CD4-positive, alpha-beta T cell treated with Interferon alpha-2 for 1 hour (primary cell): ENCODE measurements around the gene AKNA.

Experiments used
- DNase-seq, 2 donors: peaks; one replicate each; pipeline ENCODE4 v3.0.0-alpha.2; 2020 to 2022

The AKNA gene

GRCh38 chr9:114374936-114375335 lies 12.8 kb downstream of the AKNA start:
- no peak for DNase-seq

GRCh38 chr9:114373960-114374730 lies 13.6 kb downstream of the AKNA start:
- no peak for DNase-seq

- peak; percentile 89 to 90 for DNase-seq
Measured at GRCh38 chr9:114372921-114373448, 14.8 kb downstream of the AKNA start.

- DNase-seq, result peak; percentile 44 to 71
Measured at GRCh38 chr9:114371973-114372917, 15.5 kb downstream of the AKNA start.

- no peak for DNase-seq
Measured at GRCh38 chr9:114371343-114371944, 16.3 kb downstream of the AKNA start.

GRCh38 chr9:114370968-114371320 lies 16.8 kb downstream of the AKNA start:
- no peak for DNase-seq

DNA sequence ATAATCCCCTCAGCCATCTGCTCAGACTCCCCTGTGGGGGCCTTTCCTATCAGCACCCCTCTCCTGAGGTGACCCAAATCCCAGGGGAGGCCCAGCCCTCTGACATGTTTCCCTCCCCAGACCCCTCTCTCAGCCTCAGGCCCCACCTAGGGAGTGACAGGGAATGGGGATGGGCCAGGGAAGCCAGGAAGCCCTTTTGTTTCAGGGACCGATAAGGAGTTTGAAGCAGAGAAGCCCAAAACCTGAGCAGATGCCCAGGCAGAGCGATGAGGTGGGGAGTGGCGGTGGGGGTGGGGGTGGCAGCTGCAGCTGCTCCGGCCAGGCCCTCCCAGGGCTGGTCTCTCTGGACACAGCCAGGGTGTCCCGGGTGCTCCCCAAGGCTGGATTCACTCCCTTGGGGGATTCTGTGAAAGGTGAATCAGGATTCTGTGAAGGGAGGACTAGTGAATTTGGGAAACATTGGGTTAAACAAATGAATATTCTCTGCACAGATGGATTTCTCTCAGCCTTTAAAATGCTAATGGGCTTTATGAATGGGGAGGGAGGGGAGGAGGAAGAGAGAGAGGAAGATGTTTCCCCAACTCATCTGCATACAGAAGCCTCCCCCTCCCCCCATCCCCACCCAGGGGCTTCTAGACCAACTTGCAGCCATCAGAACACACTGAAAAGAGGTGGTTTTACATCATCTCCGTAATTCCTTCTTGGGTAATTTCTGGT lies 17.4 kb downstream of the AKNA start:
- DNase-seq, result no peak

- DNase-seq, result peak in 1 of 2 donors; percentile 51
Measured at GRCh38 chr9:114369216-114370130, 18.3 kb downstream of the AKNA start.

DNA sequence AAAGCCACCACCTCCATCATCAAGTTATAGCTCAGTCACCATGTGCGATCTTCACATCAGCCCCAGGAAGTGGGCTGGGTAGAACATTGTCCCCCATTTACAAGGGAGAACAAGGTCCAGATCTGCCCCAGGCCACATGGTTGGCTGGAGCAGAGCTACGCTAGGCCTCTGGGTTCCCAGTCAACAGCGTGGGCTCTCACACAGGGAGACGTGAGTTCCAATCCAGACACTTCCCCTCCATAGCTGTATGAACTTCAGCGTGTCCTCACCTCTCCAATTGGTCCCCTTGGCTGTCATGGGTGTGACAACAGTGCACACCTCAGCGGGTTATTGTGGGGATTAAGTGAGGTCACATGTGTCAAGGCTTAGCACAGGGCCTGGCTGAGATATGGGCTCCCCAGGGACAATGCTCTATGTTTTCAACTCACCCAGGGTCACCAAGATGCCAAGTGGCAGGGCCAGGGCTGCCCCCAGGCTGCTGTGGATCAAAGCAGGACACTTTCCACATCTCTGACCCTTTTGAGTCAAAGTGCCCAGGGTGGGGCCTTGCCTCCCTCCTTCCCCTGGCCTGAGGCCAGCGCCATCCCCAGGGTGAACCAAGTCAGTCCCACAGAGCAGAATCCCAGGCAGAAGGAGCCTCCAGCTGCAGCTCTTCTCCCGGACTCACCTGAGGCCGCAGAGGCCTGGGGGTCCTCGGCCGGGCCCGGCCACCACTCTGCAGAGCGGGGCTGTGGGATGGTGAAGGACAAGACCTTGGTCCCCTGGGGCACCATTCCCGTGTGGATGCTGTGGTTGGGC lies 19.8 kb downstream of the AKNA start:
- DNase-seq, result no peak

DNA sequence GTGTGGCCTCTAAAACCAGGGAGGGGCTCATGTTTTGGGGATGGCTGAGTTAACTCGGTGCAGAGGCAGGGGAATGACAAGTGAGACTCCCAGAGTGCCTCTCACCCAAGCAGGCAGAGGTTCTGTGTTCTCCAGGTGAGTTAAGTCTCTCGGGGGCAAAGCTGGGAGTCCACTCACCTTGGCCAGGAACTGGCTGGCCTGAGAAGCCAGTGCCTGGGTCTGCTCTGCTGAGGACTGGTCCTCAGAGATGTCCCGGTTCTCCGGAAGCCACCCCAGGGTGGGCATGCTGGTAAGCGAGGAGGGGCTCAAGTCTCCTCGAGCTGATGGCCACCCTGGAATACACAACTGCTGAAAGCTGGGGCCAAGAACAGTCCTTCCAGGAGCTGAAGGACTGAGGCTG lies 20.4 kb downstream of the AKNA start:
- no peak for DNase-seq

DNA sequence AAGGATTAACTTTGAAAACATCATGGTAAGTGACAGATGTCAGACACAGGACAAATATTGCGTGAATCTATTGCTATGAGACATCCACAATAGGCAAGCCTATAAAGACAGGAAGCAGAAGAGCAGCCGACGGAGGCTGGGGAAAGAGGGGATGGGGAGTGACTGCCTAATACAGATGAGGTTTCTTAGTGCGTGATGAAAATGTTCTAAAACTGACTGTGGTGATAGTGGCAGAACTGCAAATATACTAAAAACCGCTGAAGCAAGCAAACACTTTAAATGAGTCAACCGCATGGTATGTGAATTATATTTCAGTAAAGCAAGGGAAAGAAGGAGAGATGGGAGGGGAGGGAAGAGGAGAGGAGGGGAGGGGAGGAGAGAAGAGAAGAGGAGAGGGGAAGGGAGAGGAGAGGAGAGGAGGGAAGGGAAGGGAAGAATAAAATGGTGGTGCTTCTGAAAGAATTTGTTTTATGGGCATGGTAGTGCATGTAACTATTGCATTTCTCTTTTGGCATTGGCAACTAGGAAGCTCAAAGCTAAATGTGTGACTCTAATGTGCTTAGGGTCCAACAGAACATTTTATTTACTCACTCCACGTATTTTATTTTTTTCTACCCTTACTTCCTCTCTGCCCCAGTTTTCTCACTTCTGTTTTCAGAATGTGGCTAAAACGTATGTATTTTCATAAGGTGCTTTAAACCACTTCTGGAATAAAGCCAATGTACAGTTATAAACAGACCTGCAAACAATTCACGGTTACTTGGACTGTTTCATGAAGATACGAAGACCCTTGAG lies 21.3 kb downstream of the AKNA start:
- DNase-seq, result peak; percentile 46 to 57

- DNase-seq, result no peak
Measured at GRCh38 chr9:114365194-114365593, 22.6 kb downstream of the AKNA start.

DNA sequence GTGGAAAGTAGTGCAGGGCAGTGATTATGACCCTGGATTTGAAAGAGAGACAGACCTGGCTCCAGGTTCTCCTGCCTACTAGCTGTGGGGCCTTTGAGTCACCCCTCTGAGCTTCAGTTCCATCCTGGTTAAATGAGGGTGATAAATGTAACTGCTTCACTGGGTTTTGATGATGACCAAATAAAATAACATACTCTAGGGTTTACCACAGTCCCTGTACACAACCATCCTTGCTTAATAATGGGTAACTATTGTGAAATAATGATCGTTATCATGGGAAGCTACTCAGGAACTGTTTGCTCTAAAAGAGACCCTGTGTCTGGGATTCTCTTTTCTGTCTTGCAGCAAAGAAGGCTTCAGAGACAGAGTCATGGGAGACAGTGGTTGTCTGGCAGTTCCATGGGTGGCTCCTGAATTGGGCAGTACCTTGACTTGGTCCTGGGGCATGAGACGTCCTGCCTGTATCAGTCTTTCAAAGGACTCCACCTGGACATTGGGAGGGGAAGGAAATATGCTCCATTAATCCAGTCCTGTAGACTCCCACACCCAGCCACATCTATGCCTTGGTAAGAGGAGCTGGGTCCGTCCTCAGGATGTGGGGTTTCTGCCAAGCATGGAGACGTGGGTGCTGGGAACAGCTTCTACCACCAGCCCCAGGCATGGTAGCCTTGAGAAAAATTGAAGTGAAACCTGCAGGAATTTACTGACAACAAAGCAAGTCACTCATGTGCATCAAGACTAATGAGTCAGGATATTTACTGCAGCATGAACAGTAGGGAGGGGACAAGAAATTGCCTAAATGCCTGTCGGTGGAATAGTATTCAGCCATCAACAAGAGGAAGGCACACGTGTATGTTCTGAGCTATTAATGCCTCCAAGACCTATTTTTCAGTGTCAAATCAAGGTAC lies 23.4 kb downstream of the AKNA start:
- DNase-seq, result no peak

- DNase-seq, result peak in 1 of 2 donors; percentile 43
Measured at GRCh38 chr9:114363424-114363823, 24.4 kb downstream of the AKNA start.

- no peak for DNase-seq
Measured at GRCh38 chr9:114362394-114362793, 25.4 kb downstream of the AKNA start.

GRCh38 chr9:114361542-114361941 lies 26.2 kb downstream of the AKNA start:
- no peak for DNase-seq

GRCh38 chr9:114359801-114360200 lies 28.0 kb downstream of the AKNA start:
- no peak for DNase-seq

DNA sequence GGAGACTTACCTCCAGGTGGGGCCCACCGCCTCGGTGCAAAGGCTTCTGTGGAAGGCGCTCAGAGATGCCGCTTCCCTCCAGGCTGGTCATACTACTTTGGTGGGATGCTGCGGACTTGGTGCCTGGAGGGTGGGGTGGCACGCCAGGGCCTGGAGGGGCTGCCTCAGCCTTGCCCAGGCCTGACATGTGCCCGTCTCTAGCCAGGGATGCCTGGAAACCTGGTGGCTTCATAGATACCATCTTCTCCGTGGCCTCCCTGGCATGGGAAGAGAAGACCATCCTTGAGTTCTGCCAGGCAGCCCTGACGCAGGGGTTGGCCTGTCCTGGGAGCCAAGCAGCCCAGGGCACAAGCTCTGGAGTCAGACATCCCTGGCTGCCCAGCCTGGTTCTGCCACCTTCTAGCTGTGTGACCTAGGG lies 29.9 kb downstream of the AKNA start:
- DNase-seq, result no peak

DNA sequence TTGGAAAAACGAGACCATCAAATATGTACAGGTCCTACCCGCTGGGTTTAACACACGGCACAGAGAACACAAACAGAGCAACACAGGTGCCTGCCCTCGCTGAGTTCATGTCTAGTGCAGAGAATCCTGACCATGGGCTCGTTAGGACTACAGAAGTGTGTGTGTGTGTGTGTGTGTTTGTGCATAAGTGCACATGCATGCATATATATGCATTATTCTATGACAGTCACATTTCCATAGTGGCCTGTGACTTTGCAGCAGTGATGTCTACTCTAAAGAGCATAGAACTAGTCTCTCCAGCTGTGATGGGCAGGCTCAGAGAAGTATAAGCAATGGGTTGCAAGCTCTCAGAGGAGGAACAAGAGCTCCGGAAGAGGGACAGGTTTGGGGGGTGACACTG lies 30.4 kb downstream of the AKNA start:
- DNase-seq, result no peak
